WI38 (cell line): ENCODE measurements around the gene APMAP.

Experiments
- H3K4me3 ChIP-seq: 2 replicates; pipeline ENCODE4 v1.5.1; 2011; ENCODE audit warnings: low read depth, mild to moderate bottlenecking, control low read depth, low read length
- TF ChIP-seq, protein P1 (sequence below): IDR thresholded peaks from 2 replicates; pipeline ENCODE4 v1.5.1; 2012; ENCODE audit warnings: low read depth, mild to moderate bottlenecking, control low read depth, low read length

Gene APMAP

DNA sequence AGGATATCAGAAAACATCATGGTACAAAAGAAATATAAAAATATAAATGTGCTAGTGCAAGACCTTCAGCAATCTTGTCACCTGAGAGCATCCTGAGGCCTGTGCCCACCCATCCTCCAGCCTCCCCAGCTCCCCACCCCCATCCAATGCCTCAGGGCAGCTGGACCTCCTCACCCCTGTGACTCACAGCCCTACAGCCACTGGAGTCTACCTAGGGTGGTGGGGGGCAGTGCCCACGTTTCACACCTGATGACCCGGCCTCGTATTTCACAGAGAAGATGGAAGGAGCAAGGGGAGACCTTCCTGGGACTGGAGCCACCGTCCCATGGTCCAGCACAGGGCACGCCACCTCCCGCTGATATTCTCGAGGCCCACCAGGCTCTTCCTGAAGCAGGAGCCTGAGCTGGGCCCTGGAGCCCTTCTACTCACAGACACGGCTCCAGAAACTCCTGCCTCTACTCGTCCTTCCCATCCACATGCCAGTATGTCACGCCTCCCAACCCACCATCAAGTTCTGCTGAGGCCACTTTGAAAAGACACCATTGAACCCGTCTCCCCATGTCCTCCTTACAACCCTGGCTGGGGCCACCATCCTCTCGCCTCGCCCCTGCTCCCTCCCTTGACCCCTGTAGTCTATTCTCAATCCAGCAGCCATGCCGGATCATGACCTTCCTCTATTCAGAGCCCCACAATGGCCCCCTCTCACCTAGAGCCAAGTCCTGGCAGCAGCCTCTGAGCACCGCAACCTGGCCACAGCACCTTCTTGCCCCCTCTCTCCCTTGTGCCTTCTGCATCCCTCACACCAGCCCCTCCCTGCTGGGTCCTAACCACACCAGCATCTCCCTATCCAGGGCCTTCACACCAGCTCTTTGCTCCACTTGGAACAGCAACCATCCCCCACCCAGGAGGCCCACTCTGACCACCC, 13.3 kb downstream of the APMAP start:
- TF ChIP-seq, protein P1, sequence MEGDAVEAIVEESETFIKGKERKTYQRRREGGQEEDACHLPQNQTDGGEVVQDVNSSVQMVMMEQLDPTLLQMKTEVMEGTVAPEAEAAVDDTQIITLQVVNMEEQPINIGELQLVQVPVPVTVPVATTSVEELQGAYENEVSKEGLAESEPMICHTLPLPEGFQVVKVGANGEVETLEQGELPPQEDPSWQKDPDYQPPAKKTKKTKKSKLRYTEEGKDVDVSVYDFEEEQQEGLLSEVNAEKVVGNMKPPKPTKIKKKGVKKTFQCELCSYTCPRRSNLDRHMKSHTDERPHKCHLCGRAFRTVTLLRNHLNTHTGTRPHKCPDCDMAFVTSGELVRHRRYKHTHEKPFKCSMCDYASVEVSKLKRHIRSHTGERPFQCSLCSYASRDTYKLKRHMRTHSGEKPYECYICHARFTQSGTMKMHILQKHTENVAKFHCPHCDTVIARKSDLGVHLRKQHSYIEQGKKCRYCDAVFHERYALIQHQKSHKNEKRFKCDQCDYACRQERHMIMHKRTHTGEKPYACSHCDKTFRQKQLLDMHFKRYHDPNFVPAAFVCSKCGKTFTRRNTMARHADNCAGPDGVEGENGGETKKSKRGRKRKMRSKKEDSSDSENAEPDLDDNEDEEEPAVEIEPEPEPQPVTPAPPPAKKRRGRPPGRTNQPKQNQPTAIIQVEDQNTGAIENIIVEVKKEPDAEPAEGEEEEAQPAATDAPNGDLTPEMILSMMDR = no peak
- no peak overlapping the region for H3K4me3 ChIP-seq

DNA sequence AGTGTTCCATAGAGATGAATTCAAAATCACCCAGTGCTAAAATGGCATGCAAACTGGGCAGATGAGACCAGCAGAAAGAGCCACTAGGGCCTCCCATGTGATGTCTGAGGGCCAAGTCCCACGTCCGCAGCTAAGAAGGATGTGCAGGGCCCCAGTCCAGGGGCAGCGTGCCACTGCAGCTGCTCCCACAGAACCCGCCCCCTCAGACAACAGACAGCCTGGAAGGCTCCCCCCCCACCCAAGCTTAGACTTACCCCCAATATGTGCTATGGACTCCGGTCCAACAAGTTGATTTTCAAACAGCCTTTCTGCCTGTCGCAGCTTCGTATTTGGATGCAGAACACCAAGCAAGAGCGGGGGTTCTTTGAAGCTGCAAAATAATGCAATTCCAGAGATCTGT, 14.0 kb downstream of the APMAP start:
- no peak overlapping the region for H3K4me3 ChIP-seq
- TF ChIP-seq, protein P1 = no peak

DNA sequence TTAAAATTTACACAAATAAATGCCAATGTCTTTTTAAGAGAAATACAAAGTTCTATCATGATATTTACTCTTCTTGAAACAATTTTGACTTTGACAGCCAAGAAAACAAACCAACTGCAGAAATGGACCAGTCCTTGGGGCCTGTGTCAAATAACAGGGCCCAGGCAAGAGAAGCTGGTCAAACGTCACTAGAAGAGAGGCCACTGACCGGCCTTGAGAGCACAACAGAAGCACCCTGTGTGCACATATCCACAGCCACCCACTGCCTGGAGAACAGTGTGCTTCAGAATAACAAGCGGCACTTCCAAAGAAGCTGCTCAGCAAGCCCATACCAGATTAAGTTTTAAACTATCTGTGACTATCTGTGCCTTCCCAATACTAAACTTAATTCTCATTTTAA, 14.8 kb downstream of the APMAP start:
- no peak overlapping the region for H3K4me3 ChIP-seq
- TF ChIP-seq, protein P1 = no peak

DNA sequence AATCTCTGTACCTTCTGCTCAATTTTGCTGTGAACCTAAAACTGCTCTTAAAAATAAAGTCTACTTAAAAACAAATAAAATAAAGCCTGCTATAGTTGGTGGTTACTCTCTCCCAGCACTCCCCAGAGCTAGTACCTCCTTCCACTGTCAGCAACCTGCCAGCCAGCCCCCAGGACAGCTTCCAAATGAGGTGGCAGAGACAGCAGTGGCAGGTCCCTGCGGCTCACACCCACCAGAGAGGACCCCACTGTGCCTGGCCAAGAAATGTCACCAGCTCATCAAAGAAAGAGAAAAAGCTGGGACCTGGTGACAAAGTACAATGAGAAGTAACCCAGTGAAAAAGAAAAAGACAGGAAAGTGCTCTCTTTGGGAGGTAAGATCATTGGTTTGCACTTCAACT, 15.2 kb downstream of the APMAP start:
- TF ChIP-seq, protein P1 = no peak
- no peak overlapping the region for H3K4me3 ChIP-seq

DNA sequence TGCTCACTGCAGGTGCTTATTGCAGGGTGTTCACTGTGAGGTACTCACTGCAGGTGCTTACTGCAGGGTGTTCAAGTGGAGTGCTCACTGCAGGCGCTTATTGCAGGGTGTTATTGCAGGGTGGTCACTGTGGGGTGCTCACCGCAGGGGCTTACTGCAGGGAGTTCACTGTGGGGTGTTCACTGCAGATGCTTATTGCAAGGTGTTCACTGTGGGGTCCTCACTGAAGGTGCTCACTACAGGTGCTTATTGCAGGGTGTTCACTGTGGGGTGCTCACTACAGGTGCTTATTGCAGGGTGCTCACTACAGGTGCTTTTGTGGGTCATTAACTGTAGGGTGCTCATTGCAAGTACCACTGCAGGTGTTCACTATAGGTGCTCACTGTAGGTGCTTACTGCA, 20.2 kb downstream of the APMAP start:
- H3K4me3 ChIP-seq = no peak overlapping the region
- TF ChIP-seq, protein P1 = no peak

DNA sequence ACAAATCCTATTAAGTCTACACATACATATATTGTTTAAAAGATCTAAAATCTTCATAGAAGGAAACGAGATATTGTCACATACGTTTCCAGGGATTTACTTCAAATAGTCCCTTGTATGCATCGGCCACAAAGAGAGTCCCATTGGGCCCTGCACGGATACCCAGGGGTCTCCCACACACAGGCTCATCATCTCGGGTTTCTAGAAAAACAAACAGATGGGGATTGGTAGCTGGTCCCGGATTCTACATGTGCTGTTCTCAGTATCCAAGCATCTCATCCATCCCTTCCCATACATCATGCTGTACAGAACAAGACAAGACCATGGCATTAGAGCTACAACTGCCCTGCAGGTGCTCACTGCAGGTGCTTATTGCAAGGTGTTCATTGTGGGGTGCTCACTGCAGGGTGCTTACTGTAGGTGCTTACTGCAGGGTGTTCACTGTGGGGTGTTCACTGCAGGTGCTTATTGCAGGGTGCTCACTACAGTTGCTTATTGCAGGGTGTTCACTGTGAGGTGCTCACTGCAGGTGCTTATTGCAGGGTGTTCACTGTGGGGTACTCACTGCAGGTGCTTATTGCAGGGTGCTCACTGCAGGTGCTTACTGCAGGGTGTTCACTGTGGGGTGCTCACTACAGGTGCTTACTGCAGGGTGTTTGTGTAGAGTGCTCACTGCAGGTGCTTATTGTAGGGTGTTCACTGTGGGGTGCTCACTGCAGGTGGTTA, 21.0 kb downstream of the APMAP start:
- TF ChIP-seq, protein P1 = no peak
- H3K4me3 ChIP-seq = no peak overlapping the region

DNA sequence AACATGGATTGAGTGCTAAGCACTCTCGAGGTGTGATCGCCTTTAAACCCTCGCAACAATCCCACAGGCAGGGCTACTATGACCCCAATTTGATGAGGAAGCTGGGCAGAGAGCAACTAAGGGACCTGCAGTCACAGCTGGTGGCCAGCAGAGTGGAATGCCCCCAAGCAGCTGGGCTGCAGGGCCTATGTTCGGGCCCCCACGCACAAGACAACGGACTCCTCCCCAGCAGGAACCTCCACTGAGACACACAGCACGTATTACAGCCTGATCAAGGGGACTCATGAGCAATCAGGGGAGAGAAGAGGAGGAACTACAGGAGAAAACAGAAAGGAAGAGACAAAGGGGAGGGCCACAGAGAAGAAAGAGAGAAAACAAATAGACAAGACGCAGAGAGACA, 21.8 kb downstream of the APMAP start:
- H3K4me3 ChIP-seq = no peak overlapping the region
- TF ChIP-seq, protein P1 = no peak
